Fibroblast of lung (primary cell): Measurements from ENCODE around the gene TMEM169. TPM values are rescaled to one million over a fixed set of nuclear protein-coding genes. Genes with fewer than 3 reads are reported as not detected.

Source experiments
- DNase-seq, 2 donors: peaks; one replicate each; pipeline versions ENCODE4 v3.0.0 to v3.0.0-alpha.2; 2010; ENCODE audit warnings: low read depth in 2 of 2
- H2AFZ ChIP-seq: 2 replicates; pipeline ENCODE4 v1.5.1; 2012; ENCODE audit warnings: low read length, control low read depth, inconsistent platforms
- H3K27ac ChIP-seq: 2 replicates; pipeline ENCODE4 v1.5.1; 2011; ENCODE audit warnings: low read length, control low read depth; ENCODE audit not compliant: insufficient read depth
- H3K27me3 ChIP-seq: 2 replicates; pipeline ENCODE4 v1.5.1; 2011; ENCODE audit warnings: mild to moderate bottlenecking, low read length; ENCODE audit not compliant: control insufficient read depth, insufficient read depth
- H3K36me3 ChIP-seq: 2 replicates; pipeline ENCODE4 v1.5.1; 2011; ENCODE audit warnings: low read length; ENCODE audit not compliant: control insufficient read depth, insufficient read depth
- H3K4me1 ChIP-seq: 2 replicates; pipeline ENCODE4 v1.5.1; 2011; ENCODE audit warnings: low read length; ENCODE audit not compliant: control insufficient read depth, insufficient read depth; ENCODE audit errors: extremely low read depth
- H3K4me2 ChIP-seq: 2 replicates; pipeline ENCODE4 v1.5.1; 2011; ENCODE audit warnings: low read length, control low read depth; ENCODE audit not compliant: insufficient read depth; ENCODE audit errors: extremely low read depth
- H3K4me3 ChIP-seq, 4 experiments: fragments of 200-600 bp in 1 of 4; sonication (generic) in 1 of 4; replicated peaks in 1 of 4; 2 replicates each; pipeline ENCODE4 v1.5.1; 2011 to 2016; ENCODE audit warnings: low read length in 4 of 4, low read depth in 3 of 4, mild to moderate bottlenecking in 3 of 4, control low read depth in 2 of 4, inconsistent platforms in 1 of 4, mixed read lengths in 1 of 4; ENCODE audit not compliant: insufficient read depth in 1 of 4; ENCODE audit errors: control extremely low read depth in 1 of 4
- H3K79me2 ChIP-seq: 2 replicates; pipeline ENCODE4 v1.5.1; 2012; ENCODE audit warnings: mild to moderate bottlenecking, low read length, inconsistent platforms; ENCODE audit not compliant: control insufficient read depth, insufficient read depth
- H3K9ac ChIP-seq: 2 replicates; pipeline ENCODE4 v1.5.1; 2011; ENCODE audit warnings: mild to moderate bottlenecking, low read length, control low read depth; ENCODE audit not compliant: insufficient read depth
- H3K9me3 ChIP-seq: 2 replicates; pipeline ENCODE4 v1.5.1; 2012; ENCODE audit warnings: low read depth, low read length; ENCODE audit not compliant: control insufficient read depth, insufficient read depth
- H4K20me1 ChIP-seq: 2 replicates; pipeline ENCODE4 v1.5.1; 2011; ENCODE audit warnings: low read length; ENCODE audit not compliant: control insufficient read depth, insufficient read depth; ENCODE audit errors: extremely low read depth
- CTCF ChIP-seq, 2 donors: IDR thresholded peaks in 1 of 2; conservative IDR thresholded peaks in 1 of 2; 1 replicate in 1 of 2; 2 replicates in 1 of 2; pipeline ENCODE4 v1.5.1; 2011 to 2012; ENCODE audit warnings: low read length in 2 of 2, control low read depth in 1 of 2, inconsistent platforms in 1 of 2, low read depth in 1 of 2, mild to moderate bottlenecking in 1 of 2
- EZH2 ChIP-seq: IDR thresholded peaks from 2 replicates; pipeline ENCODE4 v1.5.1; 2012; ENCODE audit warnings: low read length, control low read depth, mild to moderate bottlenecking; ENCODE audit errors: missing control alignments
- polyA plus RNA-seq, 2 donors: library from polyadenylated mRNA; depleted of rRNA in 1 of 2; stranded (reverse) in 1 of 2; unstranded in 1 of 2; fragments of >200 nt; gene quantifications; 2 replicates each; pipeline ENCODE4 v1.2.1, GENCODE V29; 2011 to 2012; ENCODE audit warnings: missing spikeins in 1 of 2
- total RNA-seq: library from RNA; depleted of rRNA; stranded (reverse); fragments of >200 nt; gene quantifications from 2 replicates; pipeline ENCODE4 v1.2.1, GENCODE V29; 2014

The TMEM169 gene
- total and polyA plus RNA-seq, 2 donors (not counting 1 experiment from before 2014, with no cell fraction given): 0.10 to 0.50 TPM

DNA sequence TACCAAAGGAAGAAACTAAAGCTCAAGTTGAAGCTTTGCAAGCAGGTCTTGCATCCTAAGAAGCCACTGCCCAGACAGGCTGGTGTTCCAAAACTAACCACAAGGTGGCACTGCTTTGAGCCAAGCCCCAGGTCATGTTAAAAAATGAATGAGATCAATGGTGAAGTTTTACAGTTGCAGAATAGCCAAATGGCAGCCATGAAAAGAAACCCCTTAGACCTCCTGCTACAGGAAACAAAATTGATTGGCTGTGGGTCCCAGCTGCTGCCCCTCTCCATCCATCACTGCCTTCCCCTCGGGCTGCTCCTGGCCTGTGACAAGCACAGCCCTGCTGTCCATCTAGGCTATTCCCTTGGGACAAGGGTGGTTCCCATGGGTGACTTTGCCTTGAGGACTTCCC, 47.7 kb upstream of the TMEM169 start:
- H2AFZ ChIP-seq: no peak overlapping the region
- no peaks in the 10 kb centered on the region for H3K9me3 ChIP-seq
- DNase-seq: peak; percentile 61 to 76

DNA sequence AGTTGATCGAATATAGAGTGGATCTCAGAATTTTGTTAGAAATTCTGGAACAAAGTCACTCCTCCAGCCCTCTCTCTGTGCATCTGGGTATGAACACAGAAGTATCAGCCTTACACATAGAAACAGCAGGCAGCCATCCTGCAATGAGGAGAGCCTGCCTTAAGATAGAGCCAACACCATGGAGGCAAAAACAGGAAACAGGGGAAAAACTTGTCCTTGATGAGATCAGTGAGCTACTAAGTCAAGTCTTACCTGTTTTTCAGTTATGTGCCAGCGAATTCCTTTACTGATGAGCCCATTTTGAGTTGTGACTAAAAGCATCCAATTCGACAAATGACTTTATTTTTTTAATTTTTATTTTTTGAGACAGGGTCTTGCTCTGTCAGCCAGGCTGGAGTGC, 41.8 kb upstream of the TMEM169 start:
- no peaks in the 10 kb centered on the region for H3K36me3 ChIP-seq
- H4K20me1 ChIP-seq: no peaks in the 10 kb centered on the region
- H3K27ac ChIP-seq: no peak overlapping the region
- no peak for DNase-seq
- TF ChIP-seq CTCF (conservative IDR thresholded peaks at IDR 0.05 in 1 of 2, IDR thresholded peaks at IDR 0.05 in 1 of 2; ENCODE audit: low read depth in 1 of 2, low read length in 2 of 2) (no peak), EZH2 (no peak)
- no peaks in the 10 kb centered on the region for H3K27me3 ChIP-seq
- H3K4me1 ChIP-seq: no peaks in the 10 kb centered on the region
- no peak overlapping the region for H2AFZ ChIP-seq
- H3K9me3 ChIP-seq: no peaks in the 10 kb centered on the region
- H3K4me3 ChIP-seq: no peak overlapping the region
- H3K9ac ChIP-seq: no peak overlapping the region
- no peaks in the 10 kb centered on the region for H3K79me2 ChIP-seq
- no peak overlapping the region for H3K4me2 ChIP-seq

More for the DNA sequence above, 47.7 kb upstream of the TMEM169 start:
- H3K4me2 ChIP-seq: no peak overlapping the region
- no peaks in the 10 kb centered on the region for H3K36me3 ChIP-seq
- H3K9ac ChIP-seq: no peak overlapping the region
- no peak overlapping the region for H3K27ac ChIP-seq
- TF ChIP-seq CTCF (conservative IDR thresholded peaks at IDR 0.05 in 1 of 2, IDR thresholded peaks at IDR 0.05 in 1 of 2; ENCODE audit: low read depth in 1 of 2, low read length in 2 of 2) (peak; percentile 65 to 94), EZH2 (no peak)
- no peaks in the 10 kb centered on the region for H3K79me2 ChIP-seq
- H3K27me3 ChIP-seq: no peaks in the 10 kb centered on the region
- H3K4me3 ChIP-seq: no peak overlapping the region
- peaks cover 9% of the 10 kb centered on the region for H3K4me1 ChIP-seq
- H4K20me1 ChIP-seq: no peaks in the 10 kb centered on the region

DNA sequence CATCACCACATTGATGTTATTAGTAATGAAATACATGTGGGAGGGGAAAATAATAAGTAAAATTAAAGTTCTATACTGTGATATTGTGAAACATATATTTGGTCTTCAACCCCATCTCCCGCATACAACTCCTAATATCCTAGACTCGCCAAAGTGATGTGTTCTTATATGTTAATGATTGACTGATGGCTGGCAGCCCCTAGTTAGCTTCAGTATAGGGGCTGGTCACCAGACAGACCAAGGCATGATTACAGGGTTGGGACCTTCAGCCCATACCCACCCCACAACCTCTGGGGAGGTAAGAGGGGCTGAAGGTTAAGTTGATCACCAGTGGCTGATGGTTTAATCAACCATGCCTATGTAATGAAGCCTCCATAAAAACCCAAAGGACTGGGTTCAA, 40.3 kb upstream of the TMEM169 start:
- no peaks in the 10 kb centered on the region for H3K27me3 ChIP-seq
- TF ChIP-seq EZH2 (no peak), CTCF (conservative IDR thresholded peaks at IDR 0.05 in 1 of 2, IDR thresholded peaks at IDR 0.05 in 1 of 2; ENCODE audit: low read depth in 1 of 2, low read length in 2 of 2) (no peak)
- no peak overlapping the region for H2AFZ ChIP-seq
- no peaks in the 10 kb centered on the region for H3K4me1 ChIP-seq
- no peak overlapping the region for H3K4me3 ChIP-seq
- no peaks in the 10 kb centered on the region for H3K9me3 ChIP-seq
- no peaks in the 10 kb centered on the region for H3K36me3 ChIP-seq
- no peak for DNase-seq
- no peak overlapping the region for H3K27ac ChIP-seq
- no peaks in the 10 kb centered on the region for H4K20me1 ChIP-seq
- H3K4me2 ChIP-seq: no peak overlapping the region
- H3K9ac ChIP-seq: no peak overlapping the region
- no peaks in the 10 kb centered on the region for H3K79me2 ChIP-seq
